BE2C (cell line): ENCODE data around the gene SIGLEC9.

ENCODE experiments used
- DNase-seq: peaks from one replicate; pipeline ENCODE4 v3.0.0-alpha.2; 2020
- H3K27me3 ChIP-seq: fragments of 250-450 bp; sonication (Bioruptor Pico); 2 replicates; pipeline ENCODE4 v1.5.1; 2020; ENCODE audit warnings: mild to moderate bottlenecking
- H3K36me3 ChIP-seq: fragments of 250-450 bp; sonication (Bioruptor Pico); 2 replicates; pipeline ENCODE4 v1.5.1; 2020; ENCODE audit warnings: mild to moderate bottlenecking
- H3K4me1 ChIP-seq: fragments of 250-450 bp; sonication (Bioruptor Pico); 2 replicates; pipeline ENCODE4 v1.5.1; 2020
- H3K4me3 ChIP-seq: 2 replicates; pipeline ENCODE4 v1.5.1; 2011; ENCODE audit warnings: low read depth, low read length
- H3K9me3 ChIP-seq: fragments of 250-450 bp; sonication (Bioruptor Pico); 2 replicates; pipeline ENCODE4 v1.5.1; 2020
- CTCF ChIP-seq: IDR thresholded peaks from 2 replicates; pipeline ENCODE4 v1.5.1; 2012; ENCODE audit warnings: mild to moderate bottlenecking, low read depth, low read length

Gene SIGLEC9

GRCh38 chr19:51157265-51157664 lies 32.6 kb downstream of the SIGLEC9 start:
- no peak for DNase-seq
- H3K4me3 ChIP-seq, result no peak overlapping the region
- H3K4me1 ChIP-seq, result no peaks in the 10 kb centered on the region
- TF ChIP-seq CTCF, result no peak
- no peaks in the 10 kb centered on the region for H3K9me3 ChIP-seq
- peaks cover 13% of the 10 kb centered on the region for H3K27me3 ChIP-seq
- no peaks in the 10 kb centered on the region for H3K36me3 ChIP-seq

- DNase-seq, result peak; percentile 69
- Histone ChIP-seq H3K27me3 (peaks cover 15% of the 10 kb centered on the region), H3K36me3 (no peaks in the 10 kb centered on the region), H3K9me3 (no peaks in the 10 kb centered on the region), H3K4me1 (no peaks in the 10 kb centered on the region), H3K4me3 (no peak overlapping the region)
- peak; percentile 75 for TF ChIP-seq CTCF
Measured at GRCh38 chr19:51158474-51159129, 33.9 kb downstream of the SIGLEC9 start.

GRCh38 chr19:51159656-51160055 lies 35.0 kb downstream of the SIGLEC9 start:
- TF ChIP-seq CTCF, result no peak
- H3K36me3 ChIP-seq, result no peaks in the 10 kb centered on the region
- no peaks in the 10 kb centered on the region for H3K9me3 ChIP-seq
- no peak for DNase-seq
- no peaks in the 10 kb centered on the region for H3K4me1 ChIP-seq
- no peak overlapping the region for H3K4me3 ChIP-seq
- H3K27me3 ChIP-seq, result peaks cover 25% of the 10 kb centered on the region

GRCh38 chr19:51161266-51161665 lies 36.6 kb downstream of the SIGLEC9 start:
- H3K4me1 ChIP-seq, result no peaks in the 10 kb centered on the region
- peaks cover 30% of the 10 kb centered on the region for H3K27me3 ChIP-seq
- H3K36me3 ChIP-seq, result no peaks in the 10 kb centered on the region
- no peak for TF ChIP-seq CTCF
- H3K9me3 ChIP-seq, result no peaks in the 10 kb centered on the region
- no peak overlapping the region for H3K4me3 ChIP-seq
- DNase-seq, result no peak

GRCh38 chr19:51161867-51162496 lies 37.3 kb downstream of the SIGLEC9 start:
- DNase-seq, result no peak
- H3K4me3 ChIP-seq, result no peak overlapping the region
- no peaks in the 10 kb centered on the region for H3K9me3 ChIP-seq
- no peaks in the 10 kb centered on the region for H3K36me3 ChIP-seq
- no peaks in the 10 kb centered on the region for H3K4me1 ChIP-seq
- peaks cover 30% of the 10 kb centered on the region for H3K27me3 ChIP-seq
- no peak for TF ChIP-seq CTCF

GRCh38 chr19:51163257-51163656 lies 38.6 kb downstream of the SIGLEC9 start:
- H3K36me3 ChIP-seq, result no peaks in the 10 kb centered on the region
- no peak overlapping the region for H3K4me3 ChIP-seq
- no peaks in the 10 kb centered on the region for H3K4me1 ChIP-seq
- peaks cover 30% of the 10 kb centered on the region for H3K27me3 ChIP-seq
- H3K9me3 ChIP-seq, result no peaks in the 10 kb centered on the region
- DNase-seq, result no peak
- TF ChIP-seq CTCF, result no peak
